Endothelial cell of hepatic sinusoid (primary cell): ENCODE results near the gene FGD1.

ENCODE experiments used
- in situ Hi-C: cut with HindIII; loops from 2 replicates; pipeline ENCODE4 v1.10.0; 2017; ENCODE audit warnings: low sequenced_read_pairs

Gene FGD1

GRCh38 chrX:54411732-54412131, 84.3 kb downstream of the FGD1 start:
- in situ Hi-C loops: no loop called here

- in situ Hi-C loops: no loop called here
Measured at GRCh38 chrX:54407266-54407665, 88.8 kb downstream of the FGD1 start.

- in situ Hi-C loops: no loop called here
Measured at GRCh38 chrX:54397113-54397512, 98.9 kb downstream of the FGD1 start.
